Measurements from ENCODE around the gene BBS9. TPM values are rescaled to one million over a fixed set of nuclear protein-coding genes. Genes with fewer than 3 reads are reported as not detected.

The BBS9 gene
- total and polyA plus RNA-seq, 9 of the 15 experiments (the other 6 are each of a cell fraction or from before 2014, with no cell fraction given): 0.77 to 3.3 (median 2.4) TPM

DNA sequence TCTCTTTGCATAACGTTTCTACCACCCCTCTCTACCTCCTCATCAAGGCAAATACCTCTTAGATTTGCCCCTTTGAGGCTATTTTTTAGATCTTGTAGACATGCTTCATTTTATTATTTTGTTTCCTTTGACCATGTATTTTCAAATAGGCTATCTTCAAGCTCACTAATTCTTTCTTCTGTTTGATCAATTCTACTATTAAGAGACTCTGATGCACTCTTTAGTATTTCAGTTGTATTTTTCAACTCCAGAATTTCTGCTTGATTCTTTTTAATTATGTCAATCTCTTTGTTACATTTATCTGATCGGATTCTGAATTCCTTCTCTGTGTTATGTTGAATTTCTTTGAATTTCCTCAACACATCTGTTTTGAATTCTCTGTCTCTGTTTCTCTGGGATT, 82.8 kb downstream of the BBS9 start:
- DNase-seq (ENCODE audit: extremely low read depth in 1 of 4, low spot score in 3 of 4): no peak
- H4K20me1 ChIP-seq (replicated peaks; ENCODE audit: control insufficient read depth, insufficient read depth, low read length): no peaks in the 10 kb centered on the region
- no peak overlapping the region for H3K27ac ChIP-seq (ENCODE audit: extremely low read depth, low read depth, low read length)
- POLR2A ChIA-PET: no interaction called here
- no peaks in the 10 kb centered on the region for H3K9me3 ChIP-seq (replicated peaks; ENCODE audit: control insufficient read depth, insufficient read depth, low read depth, low read length)
- intact Hi-C loops (cut with micrococcal nuclease) (no loop called here), in situ Hi-C loops (cut with MboI) (no loop called here)
- ATAC-seq: no peak
- H3K4me1 ChIP-seq (replicated peaks in 1 of 2; ENCODE audit: control insufficient read depth in 2 of 2, insufficient read depth in 2 of 2, low read length in 2 of 2): no peaks in the 10 kb centered on the region
- H3K4me2 ChIP-seq (ENCODE audit: insufficient read depth, low read length): no peak overlapping the region
- CTCF ChIA-PET (ENCODE audit: low intra/inter-chr PET ratio): no interaction called here
- H3K79me2 ChIP-seq (ENCODE audit: control insufficient read depth, insufficient read depth, low read length): no peaks in the 10 kb centered on the region
- H3K9me1 ChIP-seq (ENCODE audit: control insufficient read depth, insufficient read depth, low read length): no peaks in the 10 kb centered on the region
- H2AFZ ChIP-seq (ENCODE audit: low read depth, low read length): no peak overlapping the region
- no peak for FAIRE-seq
- BruUV-seq (replicated peaks): no TSS peak
- WGBS (ENCODE audit: insufficient coverage, low coverage, missing lambda C conversion rate): 0% methylated on average over 2 of the region's 2 CpGs
- H3K36me3 ChIP-seq (ENCODE audit: control insufficient read depth, insufficient read depth, low read length): no peaks in the 10 kb centered on the region
- H3K27me3 ChIP-seq (ENCODE audit: control insufficient read depth in 2 of 2, insufficient read depth in 2 of 2, low read length in 2 of 2): no peaks in the 10 kb centered on the region
- TF ChIP-seq BACH1 (tag; IDR thresholded peaks at IDR 0.05): no peak
- no peak for TF ChIP-seq ETV1 (tag; conservative IDR thresholded peaks at IDR 0.05; ENCODE audit: low read depth)
- TF ChIP-seq, protein P1, sequence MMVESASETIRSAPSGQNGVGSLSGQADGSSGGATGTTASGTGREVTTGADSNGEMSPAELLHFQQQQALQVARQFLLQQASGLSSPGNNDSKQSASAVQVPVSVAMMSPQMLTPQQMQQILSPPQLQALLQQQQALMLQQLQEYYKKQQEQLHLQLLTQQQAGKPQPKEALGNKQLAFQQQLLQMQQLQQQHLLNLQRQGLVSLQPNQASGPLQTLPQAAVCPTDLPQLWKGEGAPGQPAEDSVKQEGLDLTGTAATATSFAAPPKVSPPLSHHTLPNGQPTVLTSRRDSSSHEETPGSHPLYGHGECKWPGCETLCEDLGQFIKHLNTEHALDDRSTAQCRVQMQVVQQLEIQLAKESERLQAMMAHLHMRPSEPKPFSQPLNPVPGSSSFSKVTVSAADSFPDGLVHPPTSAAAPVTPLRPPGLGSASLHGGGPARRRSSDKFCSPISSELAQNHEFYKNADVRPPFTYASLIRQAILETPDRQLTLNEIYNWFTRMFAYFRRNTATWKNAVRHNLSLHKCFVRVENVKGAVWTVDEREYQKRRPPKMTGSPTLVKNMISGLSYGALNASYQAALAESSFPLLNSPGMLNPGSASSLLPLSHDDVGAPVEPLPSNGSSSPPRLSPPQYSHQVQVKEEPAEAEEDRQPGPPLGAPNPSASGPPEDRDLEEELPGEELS (CRISPR knock-in tag; IDR thresholded peaks at IDR 0.05; ENCODE audit: borderline replicate concordance): no peak
- peak; percentile 49; the same call in 1 of the 2 replicates for TF ChIP-seq TRIM28 (IDR thresholded peaks at IDR 0.05)
- H3K4me3 ChIP-seq: no peak overlapping the region
- H3K9ac ChIP-seq (ENCODE audit: insufficient read depth in 1 of 2, low read depth in 2 of 2, low read length in 2 of 2): no peak overlapping the region

DNA sequence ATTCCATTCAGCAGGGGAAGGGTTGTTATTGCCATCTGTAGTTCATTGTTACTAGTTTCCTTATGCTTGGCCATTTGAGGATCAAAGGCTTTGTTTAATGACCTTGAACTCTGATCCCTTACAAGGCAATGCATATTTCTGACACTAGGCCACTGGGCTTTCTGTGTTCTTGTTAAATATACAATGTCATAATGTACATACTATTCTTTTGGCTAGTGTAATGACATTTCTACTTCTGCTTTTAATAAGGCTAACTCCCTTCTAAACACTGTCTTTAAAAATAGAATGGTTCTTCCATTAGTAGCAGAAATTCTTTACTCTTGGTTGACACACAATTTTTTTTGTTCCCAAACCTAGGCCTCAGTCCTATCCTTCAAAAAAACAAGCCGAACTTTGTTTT, 86.6 kb downstream of the BBS9 start:
- no peak for FAIRE-seq
- no peaks in the 10 kb centered on the region; a peak in 1 of 5 replicates for H3K4me1 ChIP-seq (replicated peaks in 1 of 2; ENCODE audit: control insufficient read depth in 2 of 2, insufficient read depth in 2 of 2, low read length in 2 of 2)
- TF ChIP-seq POLR2B (IDR thresholded peaks at IDR 0.05; ENCODE audit: low read depth, partially characterized antibody) (no peak), PRMT5 (CRISPR knock-in tag; IDR thresholded peaks at IDR 0.05) (no peak), PHTF2 (CRISPR knock-in tag; IDR thresholded peaks at IDR 0.05) (no peak)
- TF ChIP-seq, protein P2, sequence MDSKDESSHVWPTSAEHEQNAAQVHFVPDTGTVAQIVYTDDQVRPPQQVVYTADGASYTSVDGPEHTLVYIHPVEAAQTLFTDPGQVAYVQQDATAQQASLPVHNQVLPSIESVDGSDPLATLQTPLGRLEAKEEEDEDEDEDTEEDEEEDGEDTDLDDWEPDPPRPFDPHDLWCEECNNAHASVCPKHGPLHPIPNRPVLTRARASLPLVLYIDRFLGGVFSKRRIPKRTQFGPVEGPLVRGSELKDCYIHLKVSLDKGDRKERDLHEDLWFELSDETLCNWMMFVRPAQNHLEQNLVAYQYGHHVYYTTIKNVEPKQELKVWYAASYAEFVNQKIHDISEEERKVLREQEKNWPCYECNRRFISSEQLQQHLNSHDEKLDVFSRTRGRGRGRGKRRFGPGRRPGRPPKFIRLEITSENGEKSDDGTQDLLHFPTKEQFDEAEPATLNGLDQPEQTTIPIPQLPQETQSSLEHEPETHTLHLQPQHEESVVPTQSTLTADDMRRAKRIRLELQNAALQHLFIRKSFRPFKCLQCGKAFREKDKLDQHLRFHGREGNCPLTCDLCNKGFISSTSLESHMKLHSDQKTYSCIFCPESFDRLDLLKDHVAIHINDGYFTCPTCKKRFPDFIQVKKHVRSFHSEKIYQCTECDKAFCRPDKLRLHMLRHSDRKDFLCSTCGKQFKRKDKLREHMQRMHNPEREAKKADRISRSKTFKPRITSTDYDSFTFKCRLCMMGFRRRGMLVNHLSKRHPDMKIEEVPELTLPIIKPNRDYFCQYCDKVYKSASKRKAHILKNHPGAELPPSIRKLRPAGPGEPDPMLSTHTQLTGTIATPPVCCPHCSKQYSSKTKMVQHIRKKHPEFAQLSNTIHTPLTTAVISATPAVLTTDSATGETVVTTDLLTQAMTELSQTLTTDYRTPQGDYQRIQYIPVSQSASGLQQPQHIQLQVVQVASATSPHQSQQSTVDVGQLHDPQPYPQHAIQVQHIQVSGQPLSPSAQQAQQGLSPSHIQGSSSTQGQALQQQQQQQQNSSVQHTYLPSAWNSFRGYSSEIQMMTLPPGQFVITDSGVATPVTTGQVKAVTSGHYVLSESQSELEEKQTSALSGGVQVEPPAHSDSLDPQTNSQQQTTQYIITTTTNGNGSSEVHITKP (IDR thresholded peaks at IDR 0.05; ENCODE audit: partially characterized antibody): no peak
- TF ChIP-seq, protein P3, sequence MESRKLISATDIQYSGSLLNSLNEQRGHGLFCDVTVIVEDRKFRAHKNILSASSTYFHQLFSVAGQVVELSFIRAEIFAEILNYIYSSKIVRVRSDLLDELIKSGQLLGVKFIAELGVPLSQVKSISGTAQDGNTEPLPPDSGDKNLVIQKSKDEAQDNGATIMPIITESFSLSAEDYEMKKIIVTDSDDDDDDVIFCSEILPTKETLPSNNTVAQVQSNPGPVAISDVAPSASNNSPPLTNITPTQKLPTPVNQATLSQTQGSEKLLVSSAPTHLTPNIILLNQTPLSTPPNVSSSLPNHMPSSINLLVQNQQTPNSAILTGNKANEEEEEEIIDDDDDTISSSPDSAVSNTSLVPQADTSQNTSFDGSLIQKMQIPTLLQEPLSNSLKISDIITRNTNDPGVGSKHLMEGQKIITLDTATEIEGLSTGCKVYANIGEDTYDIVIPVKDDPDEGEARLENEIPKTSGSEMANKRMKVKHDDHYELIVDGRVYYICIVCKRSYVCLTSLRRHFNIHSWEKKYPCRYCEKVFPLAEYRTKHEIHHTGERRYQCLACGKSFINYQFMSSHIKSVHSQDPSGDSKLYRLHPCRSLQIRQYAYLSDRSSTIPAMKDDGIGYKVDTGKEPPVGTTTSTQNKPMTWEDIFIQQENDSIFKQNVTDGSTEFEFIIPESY (CRISPR knock-in tag; IDR thresholded peaks at IDR 0.05): no peak

More for the DNA sequence above, 86.6 kb downstream of the BBS9 start:
- H3K36me3 ChIP-seq (ENCODE audit: control insufficient read depth, insufficient read depth, low read length): no peaks in the 10 kb centered on the region
- ATAC-seq (no peak), DNase-seq (ENCODE audit: extremely low read depth in 1 of 4, low spot score in 3 of 4) (no peak)
- no peak overlapping the region for H3K4me2 ChIP-seq (ENCODE audit: insufficient read depth, low read length)
- no peak overlapping the region for H3K9ac ChIP-seq (ENCODE audit: insufficient read depth in 1 of 2, low read depth in 2 of 2, low read length in 2 of 2)
- ChIA-PET POLR2A (interaction anchor here (0.7 kb wide), 1 partner anchor 16 kb away, joined by 3 read pairs; no protein-coding TSS in a partner anchor), CTCF (ENCODE audit: low intra/inter-chr PET ratio) (no interaction called here)
- H3K79me2 ChIP-seq (ENCODE audit: control insufficient read depth, insufficient read depth, low read length): no peaks in the 10 kb centered on the region
- no peaks in the 10 kb centered on the region for H3K9me3 ChIP-seq (replicated peaks; ENCODE audit: control insufficient read depth, insufficient read depth, low read depth, low read length)
- H3K27me3 ChIP-seq (ENCODE audit: control insufficient read depth in 2 of 2, insufficient read depth in 2 of 2, low read length in 2 of 2): no peaks in the 10 kb centered on the region
- no peaks in the 10 kb centered on the region for H3K9me1 ChIP-seq (ENCODE audit: control insufficient read depth, insufficient read depth, low read length)
- in situ Hi-C loops (cut with MboI): no loop called here
- H3K4me3 ChIP-seq: no peak overlapping the region
- BruUV-seq (replicated peaks): no TSS peak
- intact Hi-C loops (cut with micrococcal nuclease): no loop called here
- no peak overlapping the region for H3K27ac ChIP-seq (ENCODE audit: extremely low read depth, low read depth, low read length)
- H2AFZ ChIP-seq (ENCODE audit: low read depth, low read length): no peak overlapping the region
- no peaks in the 10 kb centered on the region for H4K20me1 ChIP-seq (replicated peaks; ENCODE audit: control insufficient read depth, insufficient read depth, low read length)
- WGBS (ENCODE audit: insufficient coverage, low coverage, missing lambda C conversion rate): 0% methylated on average over 1 of the region's 1 CpG

All from K562 (cell line).